IMR-90 (cell line): Measurements from ENCODE around the gene NAB1. TPM values are rescaled to one million over a fixed set of nuclear protein-coding genes. Genes with fewer than 3 reads are reported as not detected.

Experiments
- ATAC-seq: fragments of 200-7000 bp; cut with Tn5 transposase; 2 replicates; pipeline ENCODE4 v1.9.1; 2020; ENCODE audit warnings: low read depth, mild to moderate bottlenecking, moderate library complexity
- BruUV-seq: library from RNA; stranded (reverse); fragments of 400-500 nt; replicated peaks from 2 replicates; lab custom pipeline; 2021; lab: Mats Ljungman, UMichigan
- CTCF ChIA-PET: fragments of 300-600 bp; formaldehyde crosslinking; extraction: SDS; loops from one replicate; lab custom pipeline; 2021; ENCODE audit warnings: antibody characterized with exemption; lab: Yijun Ruan, JAX
- POLR2A ChIA-PET: fragments of 300-600 bp; sonication (Branson Sonifier 250); formaldehyde crosslinking; loops from one replicate; lab custom pipeline; 2022; ENCODE audit warnings: antibody characterized with exemption; ENCODE audit not compliant: unreplicated experiment; lab: Charles Lee
- DNase-seq: peaks from one replicate; pipeline ENCODE4 v3.0.0; 2013
- H2AFZ ChIP-seq: replicated peaks from 2 replicates; pipeline ENCODE3; 2013; ENCODE audit warnings: low read length, mild to moderate bottlenecking; ENCODE audit not compliant: poor library complexity
- H2AK5ac ChIP-seq: 2 replicates; pipeline ENCODE4 v1.6.1; 2013; ENCODE audit warnings: low read depth, low read length, inconsistent platforms
- H2AK9ac ChIP-seq: replicated peaks from 2 replicates; pipeline ENCODE3; 2013; ENCODE audit warnings: mild to moderate bottlenecking, low read depth, low read length, moderate library complexity; ENCODE audit not compliant: poor library complexity
- H2BK120ac ChIP-seq: 2 replicates; pipeline ENCODE4 v1.6.1; 2013; ENCODE audit warnings: low read depth, low read length, inconsistent platforms
- H2BK15ac ChIP-seq: 3 replicates; pipeline ENCODE4 v1.6.1; 2013; ENCODE audit warnings: low read depth, low read length, inconsistent platforms
- H2BK20ac ChIP-seq: 2 replicates; pipeline ENCODE4 v1.6.1; 2013; ENCODE audit warnings: low read depth, mild to moderate bottlenecking, inconsistent platforms, low read length, moderate library complexity
- H2BK5ac ChIP-seq: 2 replicates; pipeline ENCODE4 v1.6.1; 2013; ENCODE audit warnings: mild to moderate bottlenecking, low read depth, low read length, inconsistent platforms; ENCODE audit not compliant: poor library complexity, severe bottlenecking
- H3K14ac ChIP-seq: replicated peaks from 2 replicates; pipeline ENCODE4 v1.6.1; 2013; ENCODE audit warnings: low read depth, low read length, inconsistent platforms
- H3K18ac ChIP-seq: 2 replicates; pipeline ENCODE4 v1.6.1; 2013; ENCODE audit warnings: low read depth, low read length, control low read depth
- H3K23ac ChIP-seq: 2 replicates; pipeline ENCODE4 v1.6.1; 2013; ENCODE audit warnings: low read depth, low read length, inconsistent platforms
- H3K27ac ChIP-seq: 2 replicates; pipeline ENCODE4 v1.5.1; 2013; ENCODE audit warnings: mild to moderate bottlenecking, control low read depth, low read length; ENCODE audit not compliant: insufficient read depth
- H3K27me3 ChIP-seq: 2 replicates; pipeline ENCODE4 v1.6.1; 2013; ENCODE audit warnings: low read length; ENCODE audit not compliant: control insufficient read depth, insufficient read depth
- H3K36me3 ChIP-seq: 2 replicates; pipeline ENCODE4 v1.6.1; 2013; ENCODE audit warnings: low read length, mixed read lengths; ENCODE audit not compliant: control insufficient read depth, insufficient read depth
- H3K4ac ChIP-seq: 2 replicates; pipeline ENCODE4 v1.6.1; 2013; ENCODE audit warnings: low read depth, low read length, inconsistent platforms
- H3K4me1 ChIP-seq: 2 replicates; pipeline ENCODE4 v1.6.1; 2013; ENCODE audit warnings: low read length, mixed read lengths; ENCODE audit not compliant: control insufficient read depth, insufficient read depth
- H3K4me2 ChIP-seq: 2 replicates; pipeline ENCODE4 v1.6.1; 2013; ENCODE audit warnings: low read depth, mild to moderate bottlenecking, control low read depth, low read length, moderate library complexity
- H3K4me3 ChIP-seq: 2 replicates; pipeline ENCODE4 v1.5.1; 2013; ENCODE audit warnings: low read depth, mild to moderate bottlenecking, control low read depth, low read length, moderate library complexity; ENCODE audit not compliant: insufficient read depth
- H3K56ac ChIP-seq: 2 replicates; pipeline ENCODE4 v1.6.1; 2013; ENCODE audit warnings: low read length, inconsistent platforms; ENCODE audit not compliant: insufficient read depth; ENCODE audit errors: extremely low read depth
- H3K79me1 ChIP-seq, 2 experiments: 2 replicates each; pipeline ENCODE4 v1.6.1; 2013; ENCODE audit warnings: low read length in 2 of 2, inconsistent platforms in 1 of 2, low read depth in 1 of 2
- H3K9ac ChIP-seq: 2 replicates; pipeline ENCODE4 v1.6.1; 2013; ENCODE audit warnings: low read depth, low read length, control low read depth
- H3K9me1 ChIP-seq: 2 replicates; pipeline ENCODE4 v1.6.1; 2013; ENCODE audit warnings: low read length, inconsistent platforms; ENCODE audit not compliant: insufficient read depth
- H3K9me3 ChIP-seq: 2 replicates; pipeline ENCODE4 v1.6.1; 2013; ENCODE audit warnings: low read length; ENCODE audit not compliant: control insufficient read depth, insufficient read depth
- H4K20me1 ChIP-seq: 2 replicates; pipeline ENCODE4 v1.6.1; 2013; ENCODE audit warnings: low read length, inconsistent platforms; ENCODE audit not compliant: insufficient read depth
- H4K5ac ChIP-seq: 2 replicates; pipeline ENCODE4 v1.6.1; 2013; ENCODE audit warnings: mild to moderate bottlenecking, low read depth, low read length, control low read depth
- H4K8ac ChIP-seq, 2 experiments: 2 replicates each; pipeline ENCODE4 v1.6.1; 2013; ENCODE audit warnings: low read depth in 2 of 2, low read length in 2 of 2, control low read depth in 1 of 2, inconsistent platforms in 1 of 2
- H4K91ac ChIP-seq: 2 replicates; pipeline ENCODE4 v1.6.1; 2013; ENCODE audit warnings: low read depth, low read length, inconsistent platforms; ENCODE audit not compliant: insufficient read depth
- BHLHE40 ChIP-seq: fragments of 150-350 bp; IDR thresholded peaks from 2 replicates; pipeline ENCODE4 v1.6.1; 2016; ENCODE audit warnings: mild to moderate bottlenecking, low read depth, low read length
- CHD1 ChIP-seq: IDR thresholded peaks from 2 replicates; pipeline ENCODE4 v1.6.1; 2012; ENCODE audit warnings: low read depth, low read length, improper control_type of control experiment
- FOS ChIP-seq: fragments of 150-350 bp; IDR thresholded peaks from 2 replicates; pipeline ENCODE4 v1.6.1; 2016; ENCODE audit warnings: low read depth, low read length
- MAFK ChIP-seq: IDR thresholded peaks from 2 replicates; pipeline ENCODE4 v1.6.1; 2012; ENCODE audit warnings: low read depth, low read length, improper control_type of control experiment
- RAD21 ChIP-seq: IDR thresholded peaks from 2 replicates; pipeline ENCODE4 v1.6.1; 2012; ENCODE audit warnings: low read length, improper control_type of control experiment
- RCOR1 ChIP-seq: IDR thresholded peaks from 2 replicates; pipeline ENCODE4 v1.6.1; 2012; ENCODE audit warnings: mild to moderate bottlenecking, low read length, improper control_type of control experiment; ENCODE audit not compliant: insufficient replicate concordance
- WGBS, 2 experiments: methylation state at CpG; one replicate each; pipeline versions ENCODE4 v1.1.5 to v1.1.7; 2013; ENCODE audit warnings: missing lambda C conversion rate in 2 of 2; ENCODE audit not compliant: insufficient read length in 1 of 2; ENCODE audit errors: extremely low coverage in 2 of 2; 5-methylcytosine and 5-hydroxymethylcytosine counted together
- dilution Hi-C: fragments of 300-500 bp; cut with HindIII; formaldehyde crosslinking; loops from one replicate; pipeline ENCODE4 v1.14.3; 2018; ENCODE audit warnings: low sequenced_read_pairs; ENCODE audit not compliant: unreplicated experiment
- in situ Hi-C: fragments of 300-500 bp; cut with MboI; formaldehyde crosslinking; loops from 3 replicates; pipeline ENCODE4 v1.14.3; 2019; ENCODE audit warnings: low sequenced_read_pairs, inconsistent platforms, mixed read lengths
- intact Hi-C: fragments of 100-400 bp; cut with micrococcal nuclease; formaldehyde crosslinking; loops from 2 replicates; pipeline ENCODE4 v1.10.0; 2022
- polyA plus RNA-seq, 3 experiments: library from polyadenylated mRNA; depleted of rRNA; stranded (reverse); fragments of >200 nt; gene quantifications; 2 replicates each; pipeline ENCODE4 v1.2.3, GENCODE V29; 2012; ENCODE audit warnings: low replicate concordance in 1 of 3
- total RNA-seq: library from RNA; depleted of rRNA; stranded (reverse); fragments of >200 nt; gene quantifications from 2 replicates; pipeline ENCODE4 v1.2.3, GENCODE V29; 2012
- TF ChIP-seq, protein P1 (sequence below): fragments of 150-350 bp; IDR thresholded peaks from 2 replicates; pipeline ENCODE4 v1.6.1; 2017; ENCODE audit warnings: mild to moderate bottlenecking, antibody characterized with exemption, low read length, low read depth
- TF ChIP-seq, protein P2 (sequence below): fragments of 150-350 bp; IDR thresholded peaks from 2 replicates; pipeline ENCODE4 v1.6.1; 2016; ENCODE audit warnings: low read depth, mild to moderate bottlenecking, low read length, moderate library complexity, borderline replicate concordance
- TF ChIP-seq, protein P3 (sequence below): conservative IDR thresholded peaks from 2 replicates; pipeline ENCODE4 v1.5.1; 2012; ENCODE audit warnings: mild to moderate bottlenecking, low read depth, low read length, improper control_type of control experiment

NAB1 gene
- total and polyA plus RNA-seq, 2 of the 4 experiments (the other 2 are of a cell fraction): 11.9 to 31.2 TPM

DNA sequence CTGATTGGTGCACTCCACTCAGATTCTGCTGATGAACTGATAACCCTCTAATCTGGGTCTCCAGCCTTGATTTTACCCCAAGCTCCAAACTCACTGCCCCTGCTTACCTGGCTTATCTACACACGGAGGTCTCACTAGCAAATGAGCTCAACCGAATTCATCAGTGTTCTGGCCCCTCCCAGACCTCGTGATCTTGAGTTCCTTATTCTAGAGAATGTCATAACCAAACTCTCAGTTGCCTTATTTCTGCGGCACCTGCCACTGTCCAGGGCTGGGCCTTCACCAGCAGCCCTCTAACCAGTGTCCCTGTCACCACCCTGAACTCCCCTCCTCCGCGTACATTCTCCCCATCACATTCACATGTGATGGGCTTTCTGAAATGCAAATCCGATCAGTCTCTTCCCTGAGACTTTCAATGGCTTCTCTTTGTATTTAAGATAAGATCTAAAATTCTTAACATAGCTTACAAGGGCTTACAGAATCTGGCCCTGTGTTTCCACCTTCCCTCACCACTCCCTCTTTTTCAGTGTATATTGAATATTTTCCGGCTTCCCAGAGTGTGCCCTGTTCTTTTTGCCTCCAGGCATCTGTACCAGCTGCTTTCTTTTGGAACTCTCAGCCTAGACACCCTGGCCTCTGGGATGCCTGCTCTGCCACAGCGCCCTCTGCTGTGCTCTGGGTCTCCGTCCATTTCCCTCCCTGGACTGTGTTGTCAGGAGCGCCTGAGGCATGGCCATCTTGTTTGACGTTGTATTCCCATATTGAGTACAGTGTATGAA lies 31.1 kb downstream of the NAB1 start:
- Histone ChIP-seq H3K4me1 (peaks cover 2% of the 10 kb centered on the region; the same call in 1 of the 2 replicates), H3K4me2 (no peak overlapping the region), H3K79me1 (peaks cover 10 to 22% of the 10 kb centered on the region in 2 experiments; a peak in 3 of 4 replicates), H2BK20ac (no peak overlapping the region), H3K56ac (no peak overlapping the region), H3K4me3 (no peak overlapping the region), H2BK120ac (no peak overlapping the region), H3K9ac (no peak overlapping the region), H4K91ac (no peak overlapping the region), H4K5ac (no peak overlapping the region), H3K14ac (0 out of 2 replicates have a peak overlapping the region, but pooled peaks have one; percentile 1), H3K9me1 (peaks cover 5% of the 10 kb centered on the region; the same call in 1 of the 2 replicates), H4K20me1 (no peaks in the 10 kb centered on the region), H3K36me3 (peaks cover 4% of the 10 kb centered on the region), H2AK5ac (no peak overlapping the region), H3K9me3 (no peaks in the 10 kb centered on the region), H2BK15ac (no peak overlapping the region), H3K27ac (no peak overlapping the region), H3K27me3 (no peaks in the 10 kb centered on the region), H2BK5ac (no peak overlapping the region), H2AK9ac (no peak overlapping the region), H3K4ac (no peak overlapping the region), H4K8ac (no peak overlapping the region), H3K23ac (no peak overlapping the region), H3K18ac (no peak overlapping the region), H2AFZ (no peak overlapping the region)
- WGBS, 2 experiments: 74% methylated on average over 4 of the region's 12 CpGs; no CpG with 5 or more reads in 1 of the 2 experiments
- ChIA-PET CTCF (interaction anchor here (0.5 kb wide), 1 partner anchor 1066 kb away, joined by 3 read pairs; no protein-coding TSS in a partner anchor), POLR2A (no interaction called here)
- intact Hi-C loops (no loop called here), in situ Hi-C loops (no loop called here), dilution Hi-C loops (no loop called here)
- TF ChIP-seq, protein P1, sequence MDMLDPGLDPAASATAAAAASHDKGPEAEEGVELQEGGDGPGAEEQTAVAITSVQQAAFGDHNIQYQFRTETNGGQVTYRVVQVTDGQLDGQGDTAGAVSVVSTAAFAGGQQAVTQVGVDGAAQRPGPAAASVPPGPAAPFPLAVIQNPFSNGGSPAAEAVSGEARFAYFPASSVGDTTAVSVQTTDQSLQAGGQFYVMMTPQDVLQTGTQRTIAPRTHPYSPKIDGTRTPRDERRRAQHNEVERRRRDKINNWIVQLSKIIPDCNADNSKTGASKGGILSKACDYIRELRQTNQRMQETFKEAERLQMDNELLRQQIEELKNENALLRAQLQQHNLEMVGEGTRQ: no peak
- TF ChIP-seq CHD1: no peak
- 0 out of 2 replicates have a peak, but pooled peaks have one; percentile 16 for TF ChIP-seq RAD21
- no peak for TF ChIP-seq MAFK
- no peak for TF ChIP-seq FOS
- TF ChIP-seq, protein P2, sequence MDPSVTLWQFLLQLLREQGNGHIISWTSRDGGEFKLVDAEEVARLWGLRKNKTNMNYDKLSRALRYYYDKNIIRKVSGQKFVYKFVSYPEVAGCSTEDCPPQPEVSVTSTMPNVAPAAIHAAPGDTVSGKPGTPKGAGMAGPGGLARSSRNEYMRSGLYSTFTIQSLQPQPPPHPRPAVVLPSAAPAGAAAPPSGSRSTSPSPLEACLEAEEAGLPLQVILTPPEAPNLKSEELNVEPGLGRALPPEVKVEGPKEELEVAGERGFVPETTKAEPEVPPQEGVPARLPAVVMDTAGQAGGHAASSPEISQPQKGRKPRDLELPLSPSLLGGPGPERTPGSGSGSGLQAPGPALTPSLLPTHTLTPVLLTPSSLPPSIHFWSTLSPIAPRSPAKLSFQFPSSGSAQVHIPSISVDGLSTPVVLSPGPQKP: no peak
- TF ChIP-seq, protein P3, sequence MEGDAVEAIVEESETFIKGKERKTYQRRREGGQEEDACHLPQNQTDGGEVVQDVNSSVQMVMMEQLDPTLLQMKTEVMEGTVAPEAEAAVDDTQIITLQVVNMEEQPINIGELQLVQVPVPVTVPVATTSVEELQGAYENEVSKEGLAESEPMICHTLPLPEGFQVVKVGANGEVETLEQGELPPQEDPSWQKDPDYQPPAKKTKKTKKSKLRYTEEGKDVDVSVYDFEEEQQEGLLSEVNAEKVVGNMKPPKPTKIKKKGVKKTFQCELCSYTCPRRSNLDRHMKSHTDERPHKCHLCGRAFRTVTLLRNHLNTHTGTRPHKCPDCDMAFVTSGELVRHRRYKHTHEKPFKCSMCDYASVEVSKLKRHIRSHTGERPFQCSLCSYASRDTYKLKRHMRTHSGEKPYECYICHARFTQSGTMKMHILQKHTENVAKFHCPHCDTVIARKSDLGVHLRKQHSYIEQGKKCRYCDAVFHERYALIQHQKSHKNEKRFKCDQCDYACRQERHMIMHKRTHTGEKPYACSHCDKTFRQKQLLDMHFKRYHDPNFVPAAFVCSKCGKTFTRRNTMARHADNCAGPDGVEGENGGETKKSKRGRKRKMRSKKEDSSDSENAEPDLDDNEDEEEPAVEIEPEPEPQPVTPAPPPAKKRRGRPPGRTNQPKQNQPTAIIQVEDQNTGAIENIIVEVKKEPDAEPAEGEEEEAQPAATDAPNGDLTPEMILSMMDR: 0 out of 2 replicates have a peak, but pooled peaks have one; percentile 21
- no peak for TF ChIP-seq RCOR1
- TF ChIP-seq BHLHE40: no peak
- ATAC-seq (no peak), DNase-seq (peak; percentile 21)
- BruUV-seq: no TSS peak
